Endothelial cell (in vitro differentiated cells): ENCODE data around the gene RHAG. TPM values are rescaled to one million over a fixed set of nuclear protein-coding genes. Genes with fewer than 3 reads are reported as not detected.
"Not testable (repeated sequence)": the region's sequence is repeated elsewhere in the genome, so short reads cannot be mapped to it uniquely, and the experiment has no call there.

Experiments
- DNase-seq: peaks from one replicate; pipeline ENCODE4 v3.0.0; 2021; ENCODE audit warnings: low spot score
- H3K27ac Mint-ChIP-seq: one replicate; pipeline ENCODE4 v1.8.0; 2021; ENCODE audit warnings: mixed read lengths, inconsistent platforms; ENCODE audit not compliant: unreplicated experiment
- H3K27me3 Mint-ChIP-seq: one replicate; pipeline ENCODE4 v1.8.0; 2021; ENCODE audit warnings: mild to moderate bottlenecking, moderate library complexity, mixed read lengths, inconsistent platforms; ENCODE audit not compliant: unreplicated experiment
- H3K36me3 Mint-ChIP-seq: one replicate; pipeline ENCODE4 v1.8.0; 2021; ENCODE audit warnings: mild to moderate bottlenecking, low read depth, mixed read lengths, inconsistent platforms; ENCODE audit not compliant: unreplicated experiment
- H3K4me1 Mint-ChIP-seq: one replicate; pipeline ENCODE4 v1.8.0; 2021; ENCODE audit warnings: mild to moderate bottlenecking, mixed read lengths, inconsistent platforms; ENCODE audit not compliant: unreplicated experiment
- H3K4me3 Mint-ChIP-seq: one replicate; pipeline ENCODE4 v1.8.0; 2021; ENCODE audit warnings: mild to moderate bottlenecking, mixed read lengths, inconsistent platforms; ENCODE audit not compliant: unreplicated experiment
- H3K9me3 Mint-ChIP-seq: one replicate; pipeline ENCODE4 v1.8.0; 2021; ENCODE audit warnings: mixed read lengths, inconsistent platforms; ENCODE audit not compliant: unreplicated experiment
- CTCF ChIP-seq: fragments of 200-600 bp; sonication (generic); IDR thresholded peaks from one replicate; pipeline ENCODE4 v1.5.0; 2021; ENCODE audit warnings: antibody characterized with exemption; ENCODE audit not compliant: unreplicated experiment
- total RNA-seq: library from RNA; stranded (reverse); fragmentation: NEBNext Ultra II Directional; extraction: Animal tissue kit (Norgen Biotek cat#: 25700); gene quantifications from one replicate; pipeline ENCODE4 v1.2.1, GENCODE V29; 2021; ENCODE audit not compliant: unreplicated experiment

The RHAG gene
- total RNA-seq, 1 donor from 2014 or later, result 0.46 TPM

- Mint-ChIP-seq H3K9me3 (peaks cover 6% of the 10 kb centered on the region), H3K4me1 (peaks cover 16% of the 10 kb centered on the region), H3K36me3 (peaks cover 5% of the 10 kb centered on the region), H3K27me3 (peaks cover 2% of the 10 kb centered on the region), H3K27ac (no peak overlapping the region), H3K4me3 (no peak overlapping the region)
- no peak for DNase-seq
- no peak for TF ChIP-seq CTCF
These were observed 30.5 kb upstream of the RHAG start for GRCh38 chr6:49666930-49667757.

GRCh38 chr6:49666480-49666879 lies 29.8 kb upstream of the RHAG start:
- Mint-ChIP-seq H3K27me3 (peaks cover 3% of the 10 kb centered on the region), H3K36me3 (peaks cover 4% of the 10 kb centered on the region), H3K9me3 (peaks cover 4% of the 10 kb centered on the region), H3K27ac (no peak overlapping the region), H3K4me3 (no peak overlapping the region), H3K4me1 (peaks cover 23% of the 10 kb centered on the region)
- TF ChIP-seq CTCF, result no peak
- DNase-seq, result no peak

GRCh38 chr6:49664817-49665216 lies 28.2 kb upstream of the RHAG start:
- H3K27ac Mint-ChIP-seq, result no peak overlapping the region
- H3K27me3 Mint-ChIP-seq, result peaks cover 2% of the 10 kb centered on the region
- peaks cover 35% of the 10 kb centered on the region for H3K4me1 Mint-ChIP-seq
- no peaks in the 10 kb centered on the region for H3K9me3 Mint-ChIP-seq
- TF ChIP-seq CTCF, result no peak
- no peak overlapping the region for H3K4me3 Mint-ChIP-seq
- H3K36me3 Mint-ChIP-seq, result no peaks in the 10 kb centered on the region
- DNase-seq, result no peak

GRCh38 chr6:49664054-49664453 lies 27.4 kb upstream of the RHAG start:
- Mint-ChIP-seq H3K27ac (peak overlapping the region; percentile 79), H3K4me1 (peaks cover 35% of the 10 kb centered on the region)
- DNase-seq, H3K4me3 Mint-ChIP-seq, H3K9me3 Mint-ChIP-seq, H3K36me3 Mint-ChIP-seq, H3K27me3 Mint-ChIP-seq: not testable (repeated sequence)

GRCh38 chr6:49662892-49663261 lies 26.2 kb upstream of the RHAG start:
- no peaks in the 10 kb centered on the region for H3K9me3 Mint-ChIP-seq
- H3K4me1 Mint-ChIP-seq, result peaks cover 35% of the 10 kb centered on the region
- no peak for DNase-seq
- peak overlapping the region; percentile 84 for H3K27ac Mint-ChIP-seq
- H3K4me3 Mint-ChIP-seq, result no peak overlapping the region
- H3K36me3 Mint-ChIP-seq, result no peaks in the 10 kb centered on the region
- no peak for TF ChIP-seq CTCF
- H3K27me3 Mint-ChIP-seq, result peaks cover 2% of the 10 kb centered on the region
